Measurements from ENCODE around the gene ZNF91.

DNA sequence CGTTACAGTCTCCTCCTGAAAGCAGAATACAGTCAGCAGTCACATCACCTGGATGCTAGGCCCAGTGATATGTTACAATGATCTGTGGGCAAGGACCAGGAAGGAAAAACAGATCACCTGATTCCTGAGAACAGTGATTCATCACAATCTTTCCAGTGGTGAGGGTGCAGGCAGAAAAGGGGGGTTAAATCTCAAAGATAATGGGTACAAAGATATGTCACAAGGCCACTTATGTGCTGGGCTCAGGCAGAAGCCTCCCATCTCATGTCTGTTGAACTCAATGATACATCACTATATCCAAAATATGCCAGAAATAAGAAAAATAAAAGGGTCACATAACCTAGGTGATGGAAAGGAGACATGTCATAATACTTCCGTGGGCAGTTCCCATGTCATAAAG is 10.8 kb upstream of the ZNF91 start:
- TF ChIP-seq, protein P1, sequence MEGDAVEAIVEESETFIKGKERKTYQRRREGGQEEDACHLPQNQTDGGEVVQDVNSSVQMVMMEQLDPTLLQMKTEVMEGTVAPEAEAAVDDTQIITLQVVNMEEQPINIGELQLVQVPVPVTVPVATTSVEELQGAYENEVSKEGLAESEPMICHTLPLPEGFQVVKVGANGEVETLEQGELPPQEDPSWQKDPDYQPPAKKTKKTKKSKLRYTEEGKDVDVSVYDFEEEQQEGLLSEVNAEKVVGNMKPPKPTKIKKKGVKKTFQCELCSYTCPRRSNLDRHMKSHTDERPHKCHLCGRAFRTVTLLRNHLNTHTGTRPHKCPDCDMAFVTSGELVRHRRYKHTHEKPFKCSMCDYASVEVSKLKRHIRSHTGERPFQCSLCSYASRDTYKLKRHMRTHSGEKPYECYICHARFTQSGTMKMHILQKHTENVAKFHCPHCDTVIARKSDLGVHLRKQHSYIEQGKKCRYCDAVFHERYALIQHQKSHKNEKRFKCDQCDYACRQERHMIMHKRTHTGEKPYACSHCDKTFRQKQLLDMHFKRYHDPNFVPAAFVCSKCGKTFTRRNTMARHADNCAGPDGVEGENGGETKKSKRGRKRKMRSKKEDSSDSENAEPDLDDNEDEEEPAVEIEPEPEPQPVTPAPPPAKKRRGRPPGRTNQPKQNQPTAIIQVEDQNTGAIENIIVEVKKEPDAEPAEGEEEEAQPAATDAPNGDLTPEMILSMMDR (IDR thresholded peaks at IDR 0.05; ENCODE audit: low read length) = no peak
- no peak for TF ChIP-seq EZH2phosphoT487 (IDR thresholded peaks at IDR 0.05; ENCODE audit: low read length)

Measured in MM.1S (cell line).